ELR (cell line): ENCODE measurements around the gene OBI1.
A peak's percentile ranks its signal among the peaks of the same experiment; 100 is the strongest.

ENCODE experiments used
- DNase-seq: peaks from one replicate; pipeline ENCODE4 v3.0.0-alpha.2; 2015; ENCODE audit warnings: low read depth

OBI1 gene

DNA sequence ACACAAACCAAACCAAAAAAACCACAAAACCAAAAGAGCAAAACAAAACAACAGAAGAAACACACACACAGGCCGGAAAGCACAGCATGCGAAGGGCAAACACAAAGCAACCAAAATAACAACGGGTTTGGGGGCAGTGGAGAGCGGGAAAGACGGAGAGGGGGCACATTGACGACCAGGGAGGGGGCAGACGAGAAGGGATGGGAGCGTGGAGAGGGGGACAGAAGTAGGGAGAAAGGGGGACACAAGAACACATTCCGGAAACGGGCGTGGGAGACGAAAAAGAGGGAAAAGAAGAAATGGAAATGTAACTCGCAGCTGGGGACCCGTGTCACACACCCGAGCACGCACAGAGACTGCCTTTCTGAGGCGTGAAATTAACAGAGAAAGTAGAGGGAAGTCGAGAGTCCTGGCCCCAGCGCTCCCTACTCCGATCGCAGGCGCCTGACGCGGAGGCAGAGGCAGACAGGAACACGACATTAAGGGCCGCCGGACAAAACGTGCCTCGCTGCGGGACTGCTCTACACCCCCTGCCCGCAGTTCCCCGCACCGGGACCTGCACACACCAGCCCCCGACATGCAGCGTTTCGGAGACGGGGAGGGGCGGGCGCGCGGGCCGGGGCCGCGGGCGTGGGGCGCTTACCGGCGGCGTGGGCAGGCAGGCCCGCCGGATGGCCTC, 56.3 kb downstream of the OBI1 start:
- DNase-seq = no peak

DNA sequence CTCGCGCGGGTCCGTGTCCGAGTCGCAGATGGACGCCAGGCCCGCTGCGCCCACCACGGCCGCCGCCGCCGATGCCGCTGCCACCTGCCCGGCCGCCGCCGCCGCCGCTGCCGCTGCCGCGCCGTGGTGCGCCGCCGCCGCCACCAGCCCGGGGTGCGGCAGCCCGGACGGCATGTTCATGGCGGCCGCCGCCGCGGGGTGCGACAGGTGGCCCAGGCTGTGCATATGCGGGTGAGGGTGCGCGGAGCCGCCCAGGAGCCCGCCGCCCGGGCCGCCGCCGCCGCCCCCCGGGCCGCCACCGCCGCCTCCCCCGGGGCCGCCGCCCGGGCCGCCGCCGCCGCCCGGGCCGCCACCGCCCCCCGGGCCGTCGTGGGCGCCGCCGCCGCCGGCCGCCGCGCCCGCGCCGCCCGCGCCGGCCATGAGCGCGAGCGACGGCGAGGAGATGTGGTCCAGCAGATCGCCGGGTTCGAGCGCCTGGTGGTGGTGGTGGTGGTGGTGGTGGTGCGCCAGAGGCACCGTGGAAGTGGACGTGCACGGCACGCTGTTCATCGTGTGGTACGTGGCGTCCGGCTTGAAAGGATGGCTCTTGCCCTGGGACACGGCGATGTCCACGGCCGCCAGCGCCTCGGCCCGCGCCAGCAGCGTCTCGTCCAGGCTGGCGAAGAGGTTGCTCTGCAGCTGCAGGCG, 56.9 kb downstream of the OBI1 start:
- no peak for DNase-seq

DNA sequence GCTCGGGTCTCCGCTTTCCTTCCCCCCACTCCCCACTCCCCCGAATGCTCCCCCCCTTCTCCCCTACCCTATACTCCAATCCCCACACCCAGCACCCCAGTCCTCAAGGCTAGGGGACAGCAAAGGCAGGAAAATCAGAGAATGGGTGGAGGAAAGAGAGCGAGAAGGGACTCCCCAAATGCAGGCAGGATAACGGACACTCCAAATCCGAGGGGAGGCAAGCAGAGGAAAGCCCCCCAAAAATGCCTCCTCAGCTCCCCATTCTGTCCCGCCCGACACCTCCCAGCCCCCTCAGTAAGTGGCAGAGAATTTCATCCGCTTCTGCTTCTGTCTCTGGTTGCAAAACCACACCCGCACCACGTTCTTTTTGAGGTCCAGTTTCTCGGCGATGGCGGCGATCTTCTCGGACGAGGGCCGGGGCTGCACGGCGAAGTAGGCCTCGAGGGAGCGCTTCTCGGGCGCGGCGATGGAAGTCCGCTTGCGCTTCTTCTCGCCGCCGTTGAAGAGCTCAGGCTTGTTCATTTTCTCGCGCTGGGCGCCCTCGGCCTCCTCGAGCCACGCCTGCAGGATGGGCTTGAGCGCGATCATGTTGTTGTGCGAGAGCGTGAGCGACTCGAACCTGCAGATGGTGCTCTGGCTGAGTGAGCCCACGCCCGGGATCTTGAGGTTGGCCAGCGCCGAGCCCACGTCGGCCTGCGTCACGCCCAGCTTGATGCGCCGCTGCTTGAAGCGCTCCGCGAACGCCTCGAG, 57.7 kb downstream of the OBI1 start:
- DNase-seq = no peak

DNA sequence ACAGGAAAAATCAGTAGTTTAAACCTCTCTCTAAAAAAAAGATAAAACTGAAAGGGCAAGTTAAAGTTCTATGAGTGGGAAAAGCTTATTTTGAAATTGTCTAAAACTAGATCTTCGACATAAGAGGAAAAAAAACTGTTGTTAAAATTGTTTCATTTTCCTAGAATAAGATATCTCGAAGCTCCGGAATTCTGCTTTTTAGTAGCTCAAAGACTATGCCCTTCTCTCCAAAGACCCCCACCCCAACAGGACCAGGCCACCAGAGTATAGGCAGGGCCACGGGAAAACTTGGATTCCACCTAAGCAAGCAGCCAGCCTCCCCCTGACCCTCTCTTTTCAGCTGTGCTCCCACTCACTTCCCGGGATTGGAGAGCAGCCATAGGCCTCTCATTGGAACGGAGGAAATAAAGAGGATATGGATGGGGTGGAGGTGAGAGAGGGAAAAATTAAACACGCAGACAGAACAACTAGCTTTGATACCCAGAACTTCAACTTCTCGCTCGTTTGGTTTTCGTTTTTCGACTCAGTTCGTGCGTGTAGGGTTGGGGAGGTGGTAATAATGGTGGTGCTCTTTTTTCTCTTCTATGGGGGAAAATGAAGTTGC, 58.6 kb downstream of the OBI1 start:
- no peak for DNase-seq

DNA sequence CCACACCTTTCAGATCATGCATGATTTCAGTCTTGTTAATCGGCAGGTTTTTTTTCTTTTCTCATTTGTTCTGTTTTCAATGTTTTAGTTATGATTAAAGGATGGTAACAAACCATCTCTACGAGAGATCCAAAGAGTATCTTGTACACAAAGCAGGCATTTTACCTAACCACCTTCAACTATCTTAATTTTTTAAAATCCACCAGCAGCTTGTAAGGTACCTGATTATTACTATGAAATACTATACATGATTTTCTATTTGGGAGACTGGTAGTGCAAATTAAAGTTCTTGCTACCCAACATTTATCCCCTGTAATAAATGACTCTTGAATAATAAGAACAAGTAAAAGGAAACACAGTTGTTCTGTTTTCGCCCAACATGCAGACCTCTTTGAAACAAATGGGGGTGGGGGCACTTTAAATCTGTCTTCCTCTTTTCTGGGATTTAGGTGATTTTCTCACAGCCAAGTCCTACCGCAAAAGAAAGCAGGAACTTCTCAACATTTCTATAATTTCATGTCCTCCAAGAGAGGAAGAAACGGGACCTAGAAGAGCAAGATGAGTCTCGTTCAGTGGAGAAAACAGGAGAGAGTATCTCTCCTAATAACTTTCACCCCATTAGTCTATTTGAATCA, 59.2 kb downstream of the OBI1 start:
- no peak for DNase-seq

DNA sequence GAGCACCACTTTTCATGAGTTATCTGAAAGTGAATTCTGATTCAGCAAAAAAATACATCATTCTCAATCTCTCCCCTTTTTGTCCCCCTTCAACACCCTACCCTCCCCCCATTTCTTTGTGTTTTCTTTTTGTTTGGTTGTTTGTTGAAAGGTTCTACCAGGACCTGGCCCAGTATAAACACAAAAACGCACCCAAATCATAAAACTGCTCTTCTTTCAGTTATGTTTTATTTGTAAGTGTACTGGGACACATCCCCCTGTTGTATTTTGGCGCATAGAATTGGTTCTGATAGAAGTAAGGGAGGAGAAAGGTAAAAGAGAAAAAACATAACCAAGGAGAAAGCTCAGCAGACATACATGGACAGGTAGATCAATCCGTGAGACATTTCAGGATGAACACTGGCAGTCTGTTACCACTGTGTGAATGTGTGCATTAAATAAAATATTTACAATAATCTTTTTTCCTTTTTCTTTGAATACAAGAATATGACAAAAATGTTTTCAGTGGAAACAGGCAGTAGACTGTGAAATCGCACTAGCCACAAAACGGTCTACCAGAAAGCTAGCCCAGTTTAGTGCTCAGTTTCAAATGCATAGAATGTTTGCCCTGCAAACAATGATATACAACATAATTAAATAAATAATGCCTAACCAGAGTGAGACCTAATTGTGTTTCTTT, 59.9 kb downstream of the OBI1 start:
- DNase-seq = no peak

DNA sequence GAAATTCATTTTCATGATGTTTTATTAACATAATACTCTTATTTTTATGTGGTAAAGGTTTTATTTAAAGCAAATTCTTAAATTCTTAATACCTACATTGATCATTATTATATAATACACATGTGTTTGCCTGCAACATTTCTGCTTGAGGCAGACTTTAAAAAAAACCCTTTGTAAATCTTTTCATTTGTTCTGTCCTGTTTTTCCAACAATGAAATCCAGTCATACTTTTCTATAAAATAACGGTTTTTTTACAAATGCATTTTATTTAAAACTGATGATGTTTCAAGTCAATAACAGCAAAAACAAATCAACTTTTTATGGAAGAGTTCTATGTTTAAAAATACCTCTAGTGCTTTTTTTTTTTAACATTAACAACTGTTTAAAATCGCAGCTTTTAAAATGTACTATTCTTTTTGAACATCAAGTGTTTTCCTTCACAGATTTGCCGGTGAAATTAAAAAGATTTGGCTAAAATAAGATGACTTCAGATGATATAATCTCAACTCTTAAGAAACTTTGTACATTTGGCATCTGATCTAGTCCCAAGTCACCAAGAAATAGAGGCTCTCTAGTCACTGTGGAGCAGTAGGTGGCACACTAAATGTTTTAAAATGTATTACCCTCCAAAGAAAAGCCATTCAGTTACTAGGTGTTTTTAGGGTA, 60.7 kb downstream of the OBI1 start:
- DNase-seq = no peak

DNA sequence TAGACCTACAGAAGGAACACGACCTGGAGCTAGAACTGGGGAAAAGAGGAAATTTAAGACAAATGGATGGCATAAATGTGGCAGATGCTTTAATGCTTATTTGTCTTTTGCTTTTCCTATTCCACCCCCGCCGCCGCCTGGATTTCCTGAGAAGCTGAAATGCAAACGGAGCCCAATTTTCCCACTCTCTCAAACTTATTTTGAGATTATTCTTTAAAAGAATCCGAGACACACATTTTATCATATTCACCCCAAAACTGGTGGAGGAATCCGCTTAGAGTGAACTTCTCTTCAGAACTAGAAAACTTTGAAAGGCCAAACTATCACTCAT, 61.4 kb downstream of the OBI1 start:
- no peak for DNase-seq

DNA sequence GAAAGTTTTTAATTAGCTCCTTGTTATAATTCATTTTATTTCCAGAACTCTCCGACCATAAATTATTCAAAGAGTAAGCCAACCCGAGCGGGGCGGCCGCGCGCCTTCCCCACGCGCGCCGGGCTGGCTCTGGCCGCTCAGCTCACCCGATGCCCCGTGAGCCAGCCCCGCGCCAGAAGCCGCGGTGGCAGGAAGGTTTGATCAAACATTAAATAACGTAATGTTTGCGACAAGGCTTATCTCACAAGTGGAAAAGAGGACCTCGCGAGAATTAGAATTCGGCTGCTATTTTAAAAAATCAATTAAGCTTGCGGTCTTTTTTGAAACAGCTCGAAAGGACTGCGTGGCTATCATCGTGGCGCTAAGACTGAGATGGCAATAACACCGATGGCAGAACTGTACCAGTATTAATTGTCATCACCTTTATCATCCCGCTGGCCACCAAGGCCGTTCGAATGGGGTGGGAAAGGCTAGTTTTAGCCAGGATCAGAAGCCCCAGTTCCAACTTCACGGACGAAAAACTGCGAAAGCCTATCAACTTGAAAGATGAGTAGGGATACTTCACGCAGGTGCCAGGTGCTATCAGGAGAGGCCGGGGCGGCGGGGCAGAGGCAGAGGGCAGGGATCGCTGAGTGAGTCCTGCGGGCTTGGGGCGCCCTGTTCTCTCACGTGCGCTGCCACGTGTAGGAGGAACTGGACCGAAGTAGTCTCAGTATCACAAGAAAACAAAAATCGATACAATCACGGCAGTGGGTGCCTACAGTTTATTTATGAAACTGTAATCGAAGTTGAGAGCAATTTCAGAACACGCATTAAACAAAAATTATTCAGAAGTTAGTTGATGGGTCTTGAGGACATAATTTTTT, 62.0 kb downstream of the OBI1 start:
- DNase-seq = no peak

DNA sequence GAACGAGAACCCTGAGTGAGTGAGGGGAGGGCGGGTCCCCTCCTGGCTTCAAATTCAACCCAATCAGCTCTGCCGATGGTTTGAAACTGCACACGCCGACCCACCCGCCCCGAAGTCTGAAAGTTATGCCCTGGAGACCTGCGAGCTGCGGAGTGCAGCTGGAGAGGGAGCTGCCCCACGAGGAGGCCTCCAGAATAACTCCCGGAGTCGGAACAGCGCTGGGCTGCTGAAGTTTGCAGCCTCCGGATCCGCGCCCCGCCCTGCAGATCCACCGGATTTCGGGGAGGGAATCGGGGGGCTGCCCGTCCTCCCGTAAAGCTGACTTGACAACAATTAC, 62.6 kb downstream of the OBI1 start:
- no peak for DNase-seq

DNA sequence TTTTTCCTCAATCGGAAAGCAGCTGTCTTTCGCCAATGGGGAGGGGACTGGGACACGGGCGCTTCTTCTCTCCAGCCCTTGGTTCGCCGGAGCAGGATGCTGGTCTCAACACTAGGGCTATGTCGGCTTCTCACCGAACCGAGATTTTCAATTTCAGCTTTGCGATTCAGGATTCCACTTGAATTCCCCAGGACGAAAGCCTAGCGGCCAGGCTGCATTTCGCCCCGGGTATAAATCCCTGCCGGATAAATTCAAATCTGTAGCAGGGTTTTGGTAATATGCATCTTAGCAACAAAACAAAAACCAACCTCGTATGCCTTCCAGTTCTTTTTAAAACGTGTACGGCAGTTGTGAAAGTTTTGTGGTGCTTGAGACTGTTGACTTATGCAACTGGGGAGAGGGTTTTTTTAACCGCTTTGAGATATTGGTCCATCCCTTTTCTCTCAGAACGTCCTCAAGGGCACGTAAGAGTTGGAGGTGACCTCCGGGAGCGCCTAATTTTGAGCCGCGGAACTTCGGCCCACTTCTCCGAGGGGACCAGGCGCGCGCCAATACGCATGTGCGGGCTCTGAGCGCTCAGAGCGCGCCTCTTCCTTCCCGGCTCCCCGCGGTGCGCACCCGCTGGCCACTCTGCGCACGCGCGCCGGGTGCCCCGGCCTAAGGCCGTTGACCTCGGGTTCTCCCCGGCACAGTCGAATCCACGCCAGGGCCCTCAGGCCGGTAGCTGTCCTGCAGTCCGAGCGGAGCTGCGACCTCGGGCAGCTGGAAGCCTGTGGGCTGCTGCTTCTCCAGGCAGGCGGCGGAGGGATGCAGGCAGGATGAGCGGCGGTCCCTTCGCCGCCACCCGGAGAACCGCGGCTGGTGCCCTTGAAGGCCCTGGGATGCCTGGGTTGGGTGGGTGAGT, 63.2 kb downstream of the OBI1 start:
- no peak for DNase-seq

DNA sequence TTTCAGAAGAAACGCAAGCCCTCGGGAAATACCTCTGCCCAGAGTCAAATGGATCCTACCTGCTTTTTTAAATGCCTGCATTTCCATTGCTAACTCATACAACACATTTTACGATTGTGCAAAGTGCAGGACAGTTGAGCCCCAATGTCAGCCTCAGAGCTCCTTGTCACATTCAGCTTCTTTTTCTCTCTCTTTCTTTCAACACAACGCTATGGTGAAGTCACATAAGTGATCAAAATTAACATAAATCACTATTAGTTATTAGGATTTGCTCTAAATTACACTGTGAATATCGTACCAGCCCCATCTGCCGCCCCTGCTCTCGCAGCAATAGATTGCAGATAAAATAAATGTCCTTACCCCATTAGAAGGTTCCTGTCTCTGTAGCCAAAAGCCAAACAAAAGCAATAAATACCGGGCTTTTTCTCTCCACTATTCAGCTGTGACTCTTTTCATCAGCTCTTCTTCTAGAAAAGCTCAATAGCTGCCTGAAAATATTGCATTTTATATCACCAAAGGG, 64.4 kb downstream of the OBI1 start:
- DNase-seq = no peak

DNA sequence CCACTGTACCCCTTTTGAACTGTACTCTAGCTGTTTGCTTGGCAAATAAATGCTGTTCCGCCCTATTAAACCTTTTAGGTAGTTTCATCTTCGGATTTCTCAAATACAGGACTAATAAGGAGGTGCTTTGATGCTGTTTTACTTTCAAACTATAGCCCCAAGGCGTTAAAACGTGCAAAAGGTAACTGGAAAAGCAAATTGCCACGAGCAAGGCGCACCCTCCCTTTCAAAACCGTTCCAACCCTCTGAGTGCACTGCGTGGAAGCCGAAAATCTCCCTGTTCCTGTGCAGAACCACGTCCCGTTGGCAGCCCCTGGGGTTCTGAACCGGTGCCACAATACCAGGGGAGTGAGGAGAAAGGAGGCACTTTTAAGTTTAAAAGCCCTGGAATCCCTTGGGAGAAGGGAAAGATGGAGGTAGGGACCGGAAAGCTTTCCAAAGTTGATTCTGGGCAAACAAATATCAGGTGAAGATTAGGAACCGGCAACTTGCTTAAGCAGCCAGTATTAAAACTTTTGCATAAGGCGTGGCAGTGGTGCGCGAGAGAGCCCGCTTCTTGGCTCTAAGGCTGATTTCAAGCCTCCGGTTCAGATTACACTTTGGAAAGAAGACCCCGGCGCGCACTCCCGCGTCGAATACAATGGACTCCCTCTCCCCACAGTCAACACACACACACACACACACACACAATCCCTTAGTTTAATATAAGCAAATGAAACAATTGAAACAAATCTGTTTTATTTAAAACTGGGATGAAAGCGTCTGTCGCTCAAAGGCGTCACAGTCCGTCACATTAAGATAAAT, 65.1 kb downstream of the OBI1 start:
- DNase-seq = no peak

DNA sequence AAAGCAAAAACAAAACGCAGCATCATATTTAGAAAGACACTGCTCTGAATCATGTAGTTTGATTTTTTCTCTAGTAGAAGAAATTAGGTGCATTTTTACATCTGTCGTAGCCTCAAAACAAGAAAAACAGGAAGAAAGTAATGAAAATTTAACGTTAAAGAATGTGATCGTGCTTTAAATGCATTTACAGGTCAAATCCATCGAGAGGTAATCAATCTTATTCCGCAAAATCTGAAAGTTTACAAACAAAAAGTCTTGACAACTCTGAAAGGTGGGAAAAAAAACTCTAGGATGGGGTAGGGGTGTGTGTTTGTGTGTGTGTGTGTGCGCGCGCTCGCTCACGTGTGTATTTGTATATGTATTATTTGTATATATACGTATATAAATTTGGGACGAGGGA, 65.8 kb downstream of the OBI1 start:
- DNase-seq = no peak

DNA sequence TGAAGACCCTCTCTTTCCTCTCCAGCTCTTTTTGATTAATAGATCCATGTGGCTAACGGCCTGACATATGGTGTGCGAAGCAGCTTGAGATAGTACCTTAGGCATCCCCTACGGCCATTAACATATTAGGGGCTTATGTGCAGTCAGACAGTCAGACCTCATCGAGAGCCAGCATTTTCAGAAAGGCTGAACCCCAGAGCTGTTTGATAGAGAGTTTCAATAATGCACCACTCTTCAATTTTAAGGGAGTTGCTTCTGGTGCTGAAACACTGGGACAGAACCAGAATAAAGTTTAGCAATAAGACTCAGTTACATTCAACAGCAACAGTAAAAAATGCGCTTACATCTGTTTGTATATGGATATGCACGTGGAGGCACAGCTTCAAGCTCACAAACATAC, 66.4 kb downstream of the OBI1 start:
- no peak for DNase-seq

DNA sequence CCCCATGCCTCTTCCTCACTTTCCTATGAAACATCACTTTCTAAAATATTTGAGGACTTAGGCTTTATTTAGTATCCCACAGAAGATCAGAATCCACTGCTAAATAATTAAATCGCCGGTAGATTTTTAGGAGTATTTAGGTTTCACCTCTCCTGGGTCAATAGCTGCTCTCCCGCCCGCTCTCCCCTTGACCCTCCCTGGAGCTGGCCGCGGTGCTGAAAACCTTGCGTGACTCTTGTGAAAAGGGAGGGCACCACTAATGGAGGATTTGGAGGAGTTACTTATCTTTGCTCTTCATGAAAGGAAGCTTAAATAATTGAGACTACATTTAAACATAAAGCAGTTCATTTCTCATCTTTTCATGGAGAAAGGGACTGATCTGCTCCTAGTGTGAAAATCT, 69.7 kb downstream of the OBI1 start:
- DNase-seq = peak; percentile 56

DNA sequence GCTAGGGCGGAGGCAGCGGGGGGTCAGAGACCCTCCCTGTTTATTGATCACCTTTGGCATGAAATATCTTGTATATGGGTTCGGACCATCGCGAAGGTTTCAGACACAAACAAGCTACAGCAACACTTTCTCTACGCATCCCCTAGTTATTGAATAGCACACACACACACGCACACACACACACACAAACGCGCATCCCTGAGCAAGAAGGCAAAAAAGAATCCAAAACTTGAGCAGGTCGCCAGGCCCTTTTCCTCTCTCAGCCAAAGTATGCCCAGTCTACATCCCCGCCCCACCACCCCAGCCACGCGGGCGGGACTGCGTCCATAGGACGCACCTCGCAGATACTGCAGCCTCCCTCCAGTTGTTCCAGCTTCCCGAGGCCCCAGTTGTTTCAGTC, 71.6 kb downstream of the OBI1 start:
- DNase-seq = no peak

DNA sequence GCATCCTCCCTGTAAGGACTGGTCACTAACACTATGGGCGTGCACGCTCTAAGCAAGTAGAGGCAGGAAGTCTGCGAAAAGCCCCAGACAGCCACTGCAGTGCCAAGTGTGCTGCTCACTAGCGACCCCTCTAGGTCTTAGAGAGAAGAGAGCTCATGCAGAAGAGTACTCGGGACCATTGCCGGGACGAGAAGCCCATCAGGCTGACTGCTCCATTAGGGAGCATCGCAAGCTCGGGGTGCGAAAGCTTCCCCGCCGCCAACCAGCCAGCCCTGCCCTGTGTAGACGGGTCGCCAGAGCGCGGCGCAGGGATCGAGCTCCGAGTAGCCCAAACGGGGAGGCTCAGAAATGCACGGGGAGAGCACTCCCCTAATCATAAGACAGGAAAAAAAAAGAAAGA, 72.2 kb downstream of the OBI1 start:
- no peak for DNase-seq
